ENCODE data around the gene LIN7C. TPM values are rescaled to one million over a fixed set of nuclear protein-coding genes. Genes with fewer than 3 reads are reported as not detected.
"Not testable (repeated sequence)": the region's sequence is repeated elsewhere in the genome, so short reads cannot be mapped to it uniquely, and the experiment has no call there.

LIN7C gene
- total RNA-seq, 1 experiment from 2014 or later: 131 TPM

DNA sequence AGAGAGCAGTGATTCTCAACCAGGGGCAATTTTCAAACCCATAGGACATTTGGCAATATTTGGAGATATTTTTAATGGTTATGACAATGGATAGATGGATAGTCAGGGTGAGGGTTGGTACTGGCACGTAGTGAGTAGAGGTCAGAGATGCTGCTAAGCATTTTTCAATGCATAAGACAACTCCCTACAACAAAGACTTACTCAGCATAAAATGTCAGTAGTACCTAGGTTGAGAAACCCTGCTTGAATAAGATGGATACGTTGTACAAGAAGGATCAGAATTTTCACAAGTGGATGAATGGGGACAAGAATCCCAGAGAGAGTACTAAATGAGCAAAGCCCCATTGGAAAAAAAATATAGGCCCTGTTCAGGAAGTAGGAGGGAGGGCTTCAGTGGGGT, 11.9 kb upstream of the LIN7C start:
- Histone ChIP-seq H3K4me1 (ENCODE audit: insufficient read depth, low read length, poor library complexity, severe bottlenecking) (no peaks in the 10 kb centered on the region), H3K36me3 (ENCODE audit: insufficient read depth, low read length, poor library complexity, severe bottlenecking) (no peaks in the 10 kb centered on the region), H3K9me3 (ENCODE audit: low read depth, low read length, poor library complexity, severe bottlenecking) (peaks cover 5% of the 10 kb centered on the region), H3K27ac (ENCODE audit: low read depth, low read length, poor library complexity, severe bottlenecking) (no peak overlapping the region), H3K27me3 (replicated peaks; ENCODE audit: insufficient read depth, low read depth, low read length, poor library complexity) (peaks cover 53% of the 10 kb centered on the region), H3K4me3 (ENCODE audit: low read depth, low read length, poor library complexity, severe bottlenecking) (no peak overlapping the region)
- intact Hi-C loops (cut with micrococcal nuclease; ENCODE audit: unreplicated experiment): no loop called here
- TF ChIP-seq EZH2 (IDR thresholded peaks at IDR 0.05; ENCODE audit: borderline replicate concordance, low read depth, low read length, poor library complexity, severe bottlenecking): no peak
- TF ChIP-seq, protein P1, sequence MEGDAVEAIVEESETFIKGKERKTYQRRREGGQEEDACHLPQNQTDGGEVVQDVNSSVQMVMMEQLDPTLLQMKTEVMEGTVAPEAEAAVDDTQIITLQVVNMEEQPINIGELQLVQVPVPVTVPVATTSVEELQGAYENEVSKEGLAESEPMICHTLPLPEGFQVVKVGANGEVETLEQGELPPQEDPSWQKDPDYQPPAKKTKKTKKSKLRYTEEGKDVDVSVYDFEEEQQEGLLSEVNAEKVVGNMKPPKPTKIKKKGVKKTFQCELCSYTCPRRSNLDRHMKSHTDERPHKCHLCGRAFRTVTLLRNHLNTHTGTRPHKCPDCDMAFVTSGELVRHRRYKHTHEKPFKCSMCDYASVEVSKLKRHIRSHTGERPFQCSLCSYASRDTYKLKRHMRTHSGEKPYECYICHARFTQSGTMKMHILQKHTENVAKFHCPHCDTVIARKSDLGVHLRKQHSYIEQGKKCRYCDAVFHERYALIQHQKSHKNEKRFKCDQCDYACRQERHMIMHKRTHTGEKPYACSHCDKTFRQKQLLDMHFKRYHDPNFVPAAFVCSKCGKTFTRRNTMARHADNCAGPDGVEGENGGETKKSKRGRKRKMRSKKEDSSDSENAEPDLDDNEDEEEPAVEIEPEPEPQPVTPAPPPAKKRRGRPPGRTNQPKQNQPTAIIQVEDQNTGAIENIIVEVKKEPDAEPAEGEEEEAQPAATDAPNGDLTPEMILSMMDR (conservative IDR thresholded peaks at IDR 0.05; ENCODE audit: low read depth, low read length): no peak
- BruUV-seq (replicated peaks): no TSS peak
- POLR2A ChIA-PET (ENCODE audit: low non-redundant PET): no interaction called here
- no peak for DNase-seq (ENCODE audit: low spot score)
- CTCF ChIA-PET: interaction anchor here (0.5 to 0.6 kb wide), 2 partner anchors 22 to 750 kb away, joined by 4 read pairs; no protein-coding TSS in a partner anchor

DNA sequence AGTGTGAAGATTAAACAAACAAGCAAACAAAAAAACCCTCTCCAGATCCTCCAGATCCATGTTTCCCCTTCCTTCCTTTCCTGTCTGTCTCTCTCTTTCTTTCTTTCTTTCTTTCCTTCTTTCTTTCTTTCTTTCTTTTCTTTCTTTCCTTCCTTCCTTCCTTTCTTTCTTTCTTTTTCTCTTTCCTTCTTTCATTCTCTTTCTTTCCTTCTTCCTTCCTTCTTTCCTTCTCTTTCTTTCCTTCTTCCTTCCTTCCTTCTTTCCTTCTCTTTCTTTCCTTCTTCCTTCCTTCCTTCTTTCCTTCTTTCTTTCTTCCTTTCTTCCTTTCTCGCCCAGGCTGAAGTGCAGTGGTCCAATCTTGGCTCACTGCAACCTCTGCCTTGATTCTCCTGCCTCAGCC, 10.9 kb upstream of the LIN7C start:
- intact Hi-C loops (cut with micrococcal nuclease; ENCODE audit: unreplicated experiment); H3K36me3 ChIP-seq (ENCODE audit: insufficient read depth, low read length, poor library complexity, severe bottlenecking); H3K9me3 ChIP-seq (ENCODE audit: low read depth, low read length, poor library complexity, severe bottlenecking); H3K4me1 ChIP-seq (ENCODE audit: insufficient read depth, low read length, poor library complexity, severe bottlenecking); H3K27ac ChIP-seq (ENCODE audit: low read depth, low read length, poor library complexity, severe bottlenecking); DNase-seq (ENCODE audit: low spot score); BruUV-seq (replicated peaks); CTCF ChIA-PET; POLR2A ChIA-PET (ENCODE audit: low non-redundant PET); H3K4me3 ChIP-seq (ENCODE audit: low read depth, low read length, poor library complexity, severe bottlenecking): not testable (repeated sequence)
- H3K27me3 ChIP-seq (replicated peaks; ENCODE audit: insufficient read depth, low read depth, low read length, poor library complexity): peaks cover 47% of the 10 kb centered on the region

DNA sequence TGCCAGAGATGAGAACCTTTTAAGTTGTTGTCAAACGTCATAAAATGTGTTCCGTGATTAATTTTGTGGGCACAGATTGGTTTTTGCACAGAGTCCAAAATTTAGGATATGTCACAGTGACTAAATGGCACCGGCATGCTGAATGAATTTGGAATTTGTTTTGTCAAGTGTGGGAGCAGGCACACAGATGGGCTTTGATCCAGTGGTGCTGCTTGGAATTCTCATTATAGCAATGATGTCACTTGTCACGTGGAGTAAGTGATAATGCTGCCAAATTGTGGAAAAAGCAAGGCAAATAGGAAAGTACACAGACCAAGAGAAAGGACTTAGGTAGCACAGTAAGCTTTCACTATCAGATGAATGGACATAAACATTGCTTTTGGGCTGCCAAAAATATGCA, 8.0 kb upstream of the LIN7C start:
- peak; percentile 41 for DNase-seq (ENCODE audit: low spot score)
- Histone ChIP-seq H3K27me3 (replicated peaks; ENCODE audit: insufficient read depth, low read depth, low read length, poor library complexity) (peaks cover 32% of the 10 kb centered on the region), H3K27ac (ENCODE audit: low read depth, low read length, poor library complexity, severe bottlenecking) (no peak overlapping the region), H3K9me3 (ENCODE audit: low read depth, low read length, poor library complexity, severe bottlenecking) (peaks cover 5% of the 10 kb centered on the region), H3K4me3 (ENCODE audit: low read depth, low read length, poor library complexity, severe bottlenecking) (no peak overlapping the region), H3K4me1 (ENCODE audit: insufficient read depth, low read length, poor library complexity, severe bottlenecking) (no peaks in the 10 kb centered on the region), H3K36me3 (ENCODE audit: insufficient read depth, low read length, poor library complexity, severe bottlenecking) (no peaks in the 10 kb centered on the region)
- intact Hi-C loops (cut with micrococcal nuclease; ENCODE audit: unreplicated experiment): no loop called here
- TF ChIP-seq EZH2 (IDR thresholded peaks at IDR 0.05; ENCODE audit: borderline replicate concordance, low read depth, low read length, poor library complexity, severe bottlenecking): no peak
- TF ChIP-seq, protein P1 (conservative IDR thresholded peaks at IDR 0.05; ENCODE audit: low read depth, low read length): no peak
- CTCF ChIA-PET: no interaction called here
- POLR2A ChIA-PET (ENCODE audit: low non-redundant PET): interaction anchor here (0.6 kb wide), 1 partner anchor 831 kb away, joined by 4 read pairs; no protein-coding TSS in a partner anchor
- no TSS peak for BruUV-seq (replicated peaks)

DNA sequence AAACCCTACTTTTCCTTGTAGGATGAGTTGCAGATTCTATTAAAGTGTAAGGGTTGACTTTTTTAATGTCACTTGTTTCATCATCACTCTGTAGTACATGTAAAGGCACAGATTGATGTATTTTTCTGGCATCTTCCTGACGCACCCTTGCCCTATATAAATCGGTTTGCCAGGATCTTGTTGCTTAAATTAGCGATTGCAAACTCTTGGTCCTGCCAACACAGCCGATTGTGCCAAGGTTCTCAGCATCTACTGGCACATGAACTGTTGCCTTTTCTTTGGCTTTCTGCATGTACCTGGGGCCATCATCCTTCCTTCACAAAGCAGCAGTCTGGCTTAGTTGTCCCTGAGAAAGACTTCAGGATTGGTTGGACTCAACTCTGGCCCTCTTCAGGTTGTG, 7.5 kb upstream of the LIN7C start:
- DNase-seq (ENCODE audit: low spot score): no peak
- H3K4me1 ChIP-seq (ENCODE audit: insufficient read depth, low read length, poor library complexity, severe bottlenecking): no peaks in the 10 kb centered on the region
- TF ChIP-seq, protein P1 (conservative IDR thresholded peaks at IDR 0.05; ENCODE audit: low read depth, low read length): no peak
- no peak for TF ChIP-seq EZH2 (IDR thresholded peaks at IDR 0.05; ENCODE audit: borderline replicate concordance, low read depth, low read length, poor library complexity, severe bottlenecking)
- H3K27ac ChIP-seq (ENCODE audit: low read depth, low read length, poor library complexity, severe bottlenecking): no peak overlapping the region
- H3K4me3 ChIP-seq (ENCODE audit: low read depth, low read length, poor library complexity, severe bottlenecking): no peak overlapping the region
- CTCF ChIA-PET: no interaction called here
- intact Hi-C loops (cut with micrococcal nuclease; ENCODE audit: unreplicated experiment): no loop called here
- no TSS peak for BruUV-seq (replicated peaks)
- peaks cover 27% of the 10 kb centered on the region for H3K27me3 ChIP-seq (replicated peaks; ENCODE audit: insufficient read depth, low read depth, low read length, poor library complexity)
- POLR2A ChIA-PET (ENCODE audit: low non-redundant PET): no interaction called here
- H3K36me3 ChIP-seq (ENCODE audit: insufficient read depth, low read length, poor library complexity, severe bottlenecking): no peaks in the 10 kb centered on the region
- H3K9me3 ChIP-seq (ENCODE audit: low read depth, low read length, poor library complexity, severe bottlenecking): peaks cover 5% of the 10 kb centered on the region

Data from A673 (cell line).